SK-N-SH (cell line): Measurements from ENCODE around the gene CFAP99. TPM values are rescaled to one million over a fixed set of nuclear protein-coding genes. Genes with fewer than 3 reads are reported as not detected.

ENCODE experiments used
- CTCF ChIA-PET: fragments of 300-600, 350-600 bp; formaldehyde crosslinking; extraction: SDS; loops from one replicate; lab custom pipeline; 2021; lab: Yijun Ruan, JAX
- POLR2A ChIA-PET: fragments of 350-600 bp; sonication (Branson Sonifier 250); formaldehyde crosslinking; extraction: SDS; loops from one replicate; lab custom pipeline; 2020; ENCODE audit warnings: antibody characterized with exemption, inconsistent platforms; lab: Yijun Ruan, JAX
- DNase-seq: peaks from one replicate; pipeline ENCODE4 v3.0.0; 2012
- H2AFZ ChIP-seq: fragments of 200-600 bp; sonication (generic); 2 replicates; pipeline ENCODE4 v1.8.1; 2016; ENCODE audit warnings: antibody characterized with exemption, mild to moderate bottlenecking, low read depth
- H3F3A ChIP-seq: fragments of 200-600 bp; sonication (generic); replicated peaks from 2 replicates; pipeline ENCODE3; 2016; ENCODE audit warnings: antibody characterized with exemption, mild to moderate bottlenecking; ENCODE audit not compliant: insufficient read depth
- H3K27ac ChIP-seq, 2 experiments: fragments of 200-500 bp in 1 of 2; fragments of 200-600 bp in 1 of 2; sonication (Bioruptor generic) in 1 of 2; sonication (generic), shearing (Covaris generic) in 1 of 2; 2 replicates each; pipeline versions ENCODE4 v1.5.1 to v1.6.1; 2014 to 2016; ENCODE audit warnings: low read depth in 2 of 2, inconsistent platforms in 1 of 2, low read length in 1 of 2, mild to moderate bottlenecking in 1 of 2, mixed read lengths in 1 of 2
- H3K27me3 ChIP-seq: fragments of 200-600 bp; sonication (generic), shearing (Covaris generic); 2 replicates; pipeline ENCODE4 v1.6.1; 2016; ENCODE audit warnings: mixed run types; ENCODE audit not compliant: insufficient read depth
- H3K36me3 ChIP-seq, 2 experiments: fragments of 200-500 bp in 1 of 2; fragments of 200-600 bp in 1 of 2; sonication (Bioruptor generic) in 1 of 2; sonication (generic) in 1 of 2; replicated peaks in 1 of 2; 2 replicates each; pipeline versions ENCODE3 to v1.5.1; 2014 to 2016; ENCODE audit warnings: low read length in 1 of 2, mild to moderate bottlenecking in 1 of 2; ENCODE audit not compliant: insufficient read depth in 2 of 2, control insufficient read depth in 1 of 2
- H3K4me1 ChIP-seq, 2 experiments: fragments of 200-500 bp in 1 of 2; fragments of 200-600 bp in 1 of 2; sonication (Bioruptor generic) in 1 of 2; sonication (generic), shearing (Covaris generic) in 1 of 2; 2 replicates each; pipeline versions ENCODE4 v1.5.1 to v1.6.1; 2014 to 2016; ENCODE audit warnings: low read depth in 1 of 2, low read length in 1 of 2, mixed run types in 1 of 2; ENCODE audit not compliant: insufficient read depth in 2 of 2, control insufficient read depth in 1 of 2
- H3K4me2 ChIP-seq: fragments of 200-600 bp; sonication (generic), shearing (Covaris generic); 2 replicates; pipeline ENCODE4 v1.6.1; 2017; ENCODE audit warnings: mixed run types
- H3K4me3 ChIP-seq, 2 experiments: fragments of 200-500 bp in 1 of 2; fragments of 200-600 bp in 1 of 2; sonication (Bioruptor generic) in 1 of 2; sonication (generic), shearing (Covaris generic) in 1 of 2; 2 replicates each; pipeline versions ENCODE4 v1.5.1 to v1.8.1; 2014 to 2016; ENCODE audit warnings: low read depth in 2 of 2, inconsistent platforms in 1 of 2, low read length in 1 of 2, mild to moderate bottlenecking in 1 of 2, mixed read lengths in 1 of 2, moderate library complexity in 1 of 2
- H3K79me2 ChIP-seq: fragments of 200-600 bp; sonication (generic); 2 replicates; pipeline ENCODE4 v1.8.1; 2017; ENCODE audit warnings: mild to moderate bottlenecking; ENCODE audit not compliant: insufficient read depth
- H3K9ac ChIP-seq: fragments of 200-600 bp; sonication (generic); 2 replicates; pipeline ENCODE4 v1.6.1; 2017; ENCODE audit warnings: mixed run types
- H3K9me2 ChIP-seq: fragments of 200-600 bp; sonication (generic); 2 replicates; pipeline ENCODE4 v1.6.1; 2017; ENCODE audit warnings: mixed run types
- H3K9me3 ChIP-seq: fragments of 200-600 bp; sonication (generic); 2 replicates; pipeline ENCODE4 v1.6.1; 2017; ENCODE audit warnings: mixed run types, mild to moderate bottlenecking, moderate library complexity
- H4K20me1 ChIP-seq: fragments of 200-600 bp; sonication (generic); 2 replicates; pipeline ENCODE4 v1.6.1; 2017; ENCODE audit warnings: mild to moderate bottlenecking, mixed run types; ENCODE audit not compliant: insufficient read depth
- EZH2phosphoT487 ChIP-seq: fragments of 200-600 bp; sonication (generic); IDR thresholded peaks from 2 replicates; pipeline ENCODE4 v1.6.1; 2017; ENCODE audit warnings: low read depth, mixed run types, mild to moderate bottlenecking, antibody characterized with exemption, moderate library complexity, borderline replicate concordance
- JUND ChIP-seq: IDR thresholded peaks from 2 replicates; pipeline ENCODE4 v1.4.0; 2012
- NFIC ChIP-seq: IDR thresholded peaks from 2 replicates; pipeline ENCODE4 v1.4.0; 2012; ENCODE audit warnings: borderline replicate concordance
- POLR2AphosphoS5 ChIP-seq: IDR thresholded peaks from 2 replicates; pipeline ENCODE4 v1.6.1; 2012; ENCODE audit warnings: low read depth, low read length
- RCOR1 ChIP-seq: fragments of 150-350 bp; IDR thresholded peaks from 2 replicates; pipeline ENCODE4 v1.6.1; 2017; ENCODE audit warnings: antibody characterized with exemption, low read length
- REST ChIP-seq: IDR thresholded peaks from 2 replicates; pipeline ENCODE4 v1.6.1; 2012; ENCODE audit warnings: mild to moderate bottlenecking, low read depth, low read length, moderate library complexity
- RFX5 ChIP-seq: IDR thresholded peaks from 2 replicates; pipeline ENCODE4 v1.6.1; 2012; ENCODE audit warnings: mild to moderate bottlenecking, improper control_type of control experiment, low read length
- RXRA ChIP-seq: IDR thresholded peaks from 2 replicates; pipeline ENCODE4 v1.4.0; 2012; ENCODE audit warnings: low read depth, mild to moderate bottlenecking, borderline replicate concordance
- WGBS: methylation state at CpG from one replicate; pipeline ENCODE4 v1.1.6; 2017; ENCODE audit warnings: low lambda C conversion rate; 5-methylcytosine and 5-hydroxymethylcytosine counted together
- polyA plus RNA-seq, 3 experiments: library from polyadenylated mRNA; depleted of rRNA; stranded (reverse); fragments of >200 nt; gene quantifications; 2 replicates each; pipeline ENCODE4 v1.2.3, GENCODE V29; 2012

CFAP99 gene
- polyA plus RNA-seq, 1 of the 3 experiments (the other 2 are of a cell fraction) = 0.13 TPM

DNA sequence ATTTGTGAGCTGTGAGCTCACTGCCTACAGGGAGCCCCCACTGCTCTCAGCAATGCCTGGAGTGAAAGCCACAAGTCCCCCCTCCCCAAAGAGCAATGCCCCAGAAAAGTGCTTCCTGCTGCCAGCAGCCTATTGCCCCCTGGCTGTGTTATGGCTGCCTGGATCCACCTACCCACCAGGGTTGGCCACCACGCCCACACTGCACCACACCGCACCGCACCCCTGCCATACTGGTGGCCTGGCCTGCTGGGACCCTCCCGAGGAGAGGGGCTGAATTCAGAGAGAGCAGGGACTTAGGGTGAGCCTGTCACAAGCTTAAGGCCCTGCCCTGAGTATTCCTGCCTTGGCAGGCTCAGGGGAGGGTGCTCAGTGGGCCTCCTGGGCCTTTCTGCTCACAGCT is 4.3 kb downstream of the CFAP99 start:
- Histone ChIP-seq H2AFZ (no peak overlapping the region), H4K20me1 (no peaks in the 10 kb centered on the region), H3K27me3 (peaks cover 32% of the 10 kb centered on the region), H3K4me1 (peaks cover 0 to 16% of the 10 kb centered on the region in 2 experiments; a peak in 1 of 4 replicates), H3K36me3 (no peaks in the 10 kb centered on the region), H3K27ac (no peak overlapping the region), H3K4me2 (no peak overlapping the region), H3F3A (no peaks in the 10 kb centered on the region), H3K4me3 (no peak overlapping the region), H3K9me2 (no peaks in the 10 kb centered on the region), H3K9me3 (no peaks in the 10 kb centered on the region), H3K79me2 (no peaks in the 10 kb centered on the region), H3K9ac (no peak overlapping the region)
- WGBS = no CpG with 5 or more reads among the region's 4 CpGs
- ChIA-PET CTCF (interaction anchor here (0.7 to 0.9 kb wide), 2 partner anchors 19 to 203 kb away, joined by 3 to 4 read pairs; no protein-coding TSS in a partner anchor), POLR2A (no interaction called here)
- no peak for TF ChIP-seq RCOR1
- no peak for TF ChIP-seq RXRA
- no peak for TF ChIP-seq NFIC
- no peak for TF ChIP-seq JUND
- DNase-seq = no peak

DNA sequence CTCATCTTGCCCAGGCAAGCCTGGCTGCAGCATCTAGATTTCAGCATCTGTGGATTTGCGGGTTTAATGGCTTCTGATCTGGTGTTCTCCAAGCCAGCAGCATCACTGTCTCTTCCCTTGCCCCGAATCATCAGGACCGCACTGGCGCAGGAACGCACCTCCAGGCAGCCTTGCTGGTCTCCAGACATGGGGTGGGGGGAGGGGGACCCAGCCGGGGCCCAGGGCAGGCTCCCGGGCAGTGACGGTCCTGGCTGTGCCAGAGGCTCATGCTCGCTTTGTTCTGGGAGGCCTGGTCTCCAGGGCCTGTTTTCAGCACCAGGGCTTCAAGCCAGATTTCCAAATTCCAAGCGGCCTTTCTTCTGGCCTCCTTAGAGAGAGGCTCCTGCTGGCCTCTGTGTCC is 4.9 kb downstream of the CFAP99 start:
- Histone ChIP-seq H4K20me1 (no peaks in the 10 kb centered on the region), H3K9me2 (no peaks in the 10 kb centered on the region), H3K4me2 (no peak overlapping the region), H3K4me1 (peaks cover 0 to 16% of the 10 kb centered on the region in 2 experiments; a peak in 1 of 4 replicates), H3K27ac (no peak overlapping the region), H3K36me3 (no peaks in the 10 kb centered on the region), H3K79me2 (no peaks in the 10 kb centered on the region), H3K9me3 (no peaks in the 10 kb centered on the region), H3K4me3 (no peak overlapping the region), H3F3A (no peaks in the 10 kb centered on the region), H2AFZ (no peak overlapping the region), H3K27me3 (peaks cover 31% of the 10 kb centered on the region), H3K9ac (no peak overlapping the region)
- TF ChIP-seq POLR2AphosphoS5 (no peak), RFX5 (no peak)
- DNase-seq = no peak
- ChIA-PET POLR2A (no interaction called here), CTCF (interaction anchor here (2.7 kb wide), 1 partner anchor 13 kb away, joined by 9 read pairs; no protein-coding TSS in a partner anchor)
- WGBS = 85% methylated on average over 5 of the region's 10 CpGs

DNA sequence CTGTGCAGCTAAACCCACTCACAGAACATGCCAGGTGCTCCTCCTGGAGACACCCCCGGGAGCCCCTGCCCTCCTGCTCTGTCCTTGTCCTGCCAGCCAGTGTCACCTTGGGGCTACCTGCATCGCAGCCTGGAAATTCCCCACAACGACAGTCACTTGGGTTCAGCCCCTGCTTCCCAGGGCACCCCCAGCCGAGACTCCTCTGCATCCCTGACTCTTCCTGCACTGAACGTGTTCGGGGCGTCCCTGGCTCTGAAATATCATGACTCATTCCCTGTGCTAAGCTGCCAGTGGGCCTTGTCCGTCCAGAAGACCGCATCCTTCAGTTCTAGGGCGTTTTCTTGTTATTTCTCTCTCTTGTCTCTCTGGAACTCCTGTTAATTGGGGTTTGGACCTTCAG is 5.8 kb downstream of the CFAP99 start:
- WGBS = 74% methylated on average over 9 of the region's 10 CpGs
- no peaks in the 10 kb centered on the region for H3K9me2 ChIP-seq
- CTCF ChIA-PET = interaction anchor here (0.7 to 2.7 kb wide), 3 partner anchors 12 to 38 kb away, joined by 3 to 9 read pairs (median 4); no protein-coding TSS in a partner anchor
- no peaks in the 10 kb centered on the region for H3K9me3 ChIP-seq
- no peak overlapping the region for H3K9ac ChIP-seq
- no peak overlapping the region for H3K27ac ChIP-seq
- no peaks in the 10 kb centered on the region for H3K79me2 ChIP-seq
- no peaks in the 10 kb centered on the region for H3K36me3 ChIP-seq
- no peak overlapping the region for H3K4me2 ChIP-seq
- DNase-seq = no peak
- no peaks in the 10 kb centered on the region for H4K20me1 ChIP-seq
- TF ChIP-seq RCOR1 (no peak), REST (no peak), EZH2phosphoT487 (no peak)
- H3F3A ChIP-seq = no peaks in the 10 kb centered on the region
- H2AFZ ChIP-seq = no peak overlapping the region
- peaks cover 0 to 8% of the 10 kb centered on the region in 2 experiments; a peak in 1 of 4 replicates for H3K4me1 ChIP-seq
- POLR2A ChIA-PET = no interaction called here
- no peak overlapping the region for H3K4me3 ChIP-seq
- H3K27me3 ChIP-seq = peaks cover 31% of the 10 kb centered on the region
